ENCODE data around the gene PERM1. TPM values are rescaled to one million over a fixed set of nuclear protein-coding genes. Genes with fewer than 3 reads are reported as not detected.

Gene PERM1
- total and polyA plus RNA-seq, 2 of the 13 experiments (the other 11 are each of a cell fraction or from before 2014, with no cell fraction given) = 0.04 to 0.29 TPM

DNA sequence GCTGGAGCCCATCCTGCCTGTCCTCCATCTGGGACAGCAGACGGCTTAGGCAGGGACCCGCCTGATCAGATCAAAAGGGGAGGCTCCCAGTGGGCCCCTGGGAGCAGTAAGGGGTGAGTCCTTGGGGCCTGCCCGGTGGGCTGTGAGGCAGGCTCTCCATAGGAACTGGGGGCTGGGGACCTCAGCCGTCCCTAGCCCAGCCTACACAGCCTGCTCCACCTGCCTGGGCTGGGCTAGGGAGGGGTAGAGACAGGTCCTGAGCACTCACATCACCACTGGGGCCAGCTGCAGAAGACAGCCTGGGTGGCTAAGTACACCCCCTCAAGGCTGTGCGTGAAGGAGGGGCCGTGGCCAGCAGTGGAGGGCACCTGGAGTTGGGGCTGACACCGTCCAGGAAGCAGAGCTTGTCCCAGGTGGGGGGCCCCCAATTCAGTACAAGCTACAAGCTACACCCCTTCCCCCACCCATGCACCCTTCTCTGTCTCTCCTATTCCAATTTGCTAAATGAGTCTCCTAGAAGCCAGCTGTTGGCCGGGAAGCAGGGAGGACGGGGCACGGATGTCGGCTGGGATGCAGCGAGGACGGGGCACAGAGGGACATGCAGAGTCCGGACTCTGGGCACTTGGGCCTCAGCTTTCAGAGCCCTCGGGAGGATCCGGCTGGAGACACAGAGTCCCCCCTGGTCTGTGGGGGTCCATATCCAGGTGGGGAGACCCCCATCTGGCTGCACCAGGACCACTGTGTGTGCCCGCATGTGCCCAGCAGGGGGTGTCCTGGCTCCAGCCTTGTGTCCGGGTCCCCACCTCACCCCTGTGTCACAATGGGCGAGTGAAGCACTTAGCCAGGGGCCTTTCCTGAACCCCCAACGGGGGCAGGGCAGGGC is 33.1 kb upstream of the PERM1 start (continued):
- peak; percentile 26; the same call in 1 of the 2 replicates for TF ChIP-seq MYC (CRISPR knock-in tag; IDR thresholded peaks at IDR 0.05; ENCODE audit: borderline replicate concordance)
- 0 out of 4 replicates have a peak, but pooled peaks of 1 of the 2 experiments have one; percentile 24 for TF ChIP-seq HMGXB4 (CRISPR knock-in tag; IDR thresholded peaks at IDR 0.05; ENCODE audit: borderline replicate concordance in 1 of 2, low read depth in 1 of 2)
- no peak for TF ChIP-seq LCORL (IDR thresholded peaks at IDR 0.05)
- TF ChIP-seq LCORL (CRISPR knock-in tag; IDR thresholded peaks at IDR 0.05) = peak; percentile 42; the same call in 1 of the 2 replicates
- peak; percentile 43 for TF ChIP-seq ZNF687 (CRISPR knock-in tag; IDR thresholded peaks at IDR 0.05)
- peak; percentile 99 for TF ChIP-seq ZBTB7A (CRISPR knock-in tag; IDR thresholded peaks at IDR 0.05)
- TF ChIP-seq, protein P1, sequence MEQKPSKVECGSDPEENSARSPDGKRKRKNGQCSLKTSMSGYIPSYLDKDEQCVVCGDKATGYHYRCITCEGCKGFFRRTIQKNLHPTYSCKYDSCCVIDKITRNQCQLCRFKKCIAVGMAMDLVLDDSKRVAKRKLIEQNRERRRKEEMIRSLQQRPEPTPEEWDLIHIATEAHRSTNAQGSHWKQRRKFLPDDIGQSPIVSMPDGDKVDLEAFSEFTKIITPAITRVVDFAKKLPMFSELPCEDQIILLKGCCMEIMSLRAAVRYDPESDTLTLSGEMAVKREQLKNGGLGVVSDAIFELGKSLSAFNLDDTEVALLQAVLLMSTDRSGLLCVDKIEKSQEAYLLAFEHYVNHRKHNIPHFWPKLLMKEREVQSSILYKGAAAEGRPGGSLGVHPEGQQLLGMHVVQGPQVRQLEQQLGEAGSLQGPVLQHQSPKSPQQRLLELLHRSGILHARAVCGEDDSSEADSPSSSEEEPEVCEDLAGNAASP (CRISPR knock-in tag; IDR thresholded peaks at IDR 0.05; ENCODE audit: borderline replicate concordance) = peak; percentile 51; the same call in 1 of the 2 replicates
- TF ChIP-seq SOX13 (IDR thresholded peaks at IDR 0.05) = no peak
- TF ChIP-seq SOX13 (CRISPR knock-in tag; conservative IDR thresholded peaks at IDR 0.05 in 1 of 2, IDR thresholded peaks at IDR 0.05 in 1 of 2) = 0 out of 4 replicates have a peak, but pooled peaks of 1 of the 2 experiments have one; percentile 8
- peak; percentile 25; the same call in 1 of the 2 replicates for TF ChIP-seq SMC3 (IDR thresholded peaks at IDR 0.05; ENCODE audit: low read length)
- TF ChIP-seq ZBTB7B (CRISPR knock-in tag; IDR thresholded peaks at IDR 0.05) = peak; percentile 93
- TF ChIP-seq RAD21 (CRISPR knock-in tag; IDR thresholded peaks at IDR 0.05) = peak; percentile 81
- TF ChIP-seq NRL (CRISPR knock-in tag; IDR thresholded peaks at IDR 0.05; ENCODE audit: borderline replicate concordance) = 0 out of 2 replicates have a peak, but pooled peaks have one; percentile 24
- TF ChIP-seq, protein P2, sequence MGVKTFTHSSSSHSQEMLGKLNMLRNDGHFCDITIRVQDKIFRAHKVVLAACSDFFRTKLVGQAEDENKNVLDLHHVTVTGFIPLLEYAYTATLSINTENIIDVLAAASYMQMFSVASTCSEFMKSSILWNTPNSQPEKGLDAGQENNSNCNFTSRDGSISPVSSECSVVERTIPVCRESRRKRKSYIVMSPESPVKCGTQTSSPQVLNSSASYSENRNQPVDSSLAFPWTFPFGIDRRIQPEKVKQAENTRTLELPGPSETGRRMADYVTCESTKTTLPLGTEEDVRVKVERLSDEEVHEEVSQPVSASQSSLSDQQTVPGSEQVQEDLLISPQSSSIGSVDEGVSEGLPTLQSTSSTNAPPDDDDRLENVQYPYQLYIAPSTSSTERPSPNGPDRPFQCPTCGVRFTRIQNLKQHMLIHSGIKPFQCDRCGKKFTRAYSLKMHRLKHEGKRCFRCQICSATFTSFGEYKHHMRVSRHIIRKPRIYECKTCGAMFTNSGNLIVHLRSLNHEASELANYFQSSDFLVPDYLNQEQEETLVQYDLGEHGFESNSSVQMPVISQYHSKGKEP (CRISPR knock-in tag; IDR thresholded peaks at IDR 0.05) = no peak
- TF ChIP-seq GATAD2A (CRISPR knock-in tag; IDR thresholded peaks at IDR 0.05) = 0 out of 2 replicates have a peak, but pooled peaks have one; percentile 10
- TF ChIP-seq PRPF4 (IDR thresholded peaks at IDR 0.05; ENCODE audit: low read depth, low read length, poor library complexity, severe bottlenecking) = no peak
- TF ChIP-seq RXRA (CRISPR knock-in tag; IDR thresholded peaks at IDR 0.05) = 0 out of 2 replicates have a peak, but pooled peaks have one; percentile 30
- TF ChIP-seq ZBTB1 (CRISPR knock-in tag; IDR thresholded peaks at IDR 0.05; ENCODE audit: borderline replicate concordance) = no peak
